GM23248 (cell line): ENCODE measurements around the gene FAM120C. TPM values are rescaled to one million over a fixed set of nuclear protein-coding genes. Genes with fewer than 3 reads are reported as not detected.

Experiments used
- DNase-seq: peaks from one replicate; pipeline ENCODE4 v3.0.0-alpha.2; 2015
- H2AFZ ChIP-seq: fragments of 200-600 bp; sonication (generic); 2 replicates; pipeline ENCODE4 v1.6.1; 2016; ENCODE audit warnings: antibody characterized with exemption
- H3F3A ChIP-seq: fragments of 200-600 bp; sonication (generic); 2 replicates; pipeline ENCODE4 v1.6.1; 2016; ENCODE audit warnings: mild to moderate bottlenecking, antibody characterized with exemption, mixed run types; ENCODE audit not compliant: insufficient read depth
- H3K27ac ChIP-seq: fragments of 200-600 bp; sonication (generic); 2 replicates; pipeline ENCODE4 v1.5.1; 2016; ENCODE audit warnings: mild to moderate bottlenecking
- H3K27me3 ChIP-seq: fragments of 200-600 bp; sonication (generic); replicated peaks from 2 replicates; pipeline ENCODE4 v1.6.1; 2016; ENCODE audit warnings: mild to moderate bottlenecking; ENCODE audit not compliant: insufficient read depth
- H3K36me3 ChIP-seq: fragments of 200-600 bp; sonication (generic); 2 replicates; pipeline ENCODE4 v1.6.1; 2016; ENCODE audit warnings: low read depth, mild to moderate bottlenecking
- H3K4me1 ChIP-seq: fragments of 200-600 bp; sonication (generic); 2 replicates; pipeline ENCODE4 v1.6.1; 2016; ENCODE audit warnings: mild to moderate bottlenecking; ENCODE audit not compliant: insufficient read depth
- H3K4me2 ChIP-seq: fragments of 200-600 bp; sonication (generic); one replicate; pipeline ENCODE4 v1.6.1; 2016; ENCODE audit warnings: mild to moderate bottlenecking; ENCODE audit not compliant: unreplicated experiment
- H3K4me3 ChIP-seq: fragments of 200-600 bp; sonication (generic); 2 replicates; pipeline ENCODE4 v1.5.1; 2016; ENCODE audit warnings: mild to moderate bottlenecking
- H3K79me2 ChIP-seq: fragments of 200-600 bp; sonication (generic); 2 replicates; pipeline ENCODE4 v1.6.1; 2016; ENCODE audit warnings: mild to moderate bottlenecking; ENCODE audit not compliant: insufficient read depth
- H3K9ac ChIP-seq: fragments of 200-600 bp; sonication (generic); 2 replicates; pipeline ENCODE4 v1.6.1; 2016; ENCODE audit warnings: mild to moderate bottlenecking
- H3K9me2 ChIP-seq: fragments of 200-600 bp; sonication (generic); 2 replicates; pipeline ENCODE4 v1.6.1; 2016; ENCODE audit warnings: mixed run types, mild to moderate bottlenecking, moderate library complexity; ENCODE audit not compliant: insufficient read depth
- H3K9me3 ChIP-seq: fragments of 200-600 bp; sonication (generic); one replicate; pipeline ENCODE4 v1.6.1; 2017; ENCODE audit warnings: low read depth
- H4K20me1 ChIP-seq: fragments of 200-600 bp; sonication (generic); 2 replicates; pipeline ENCODE4 v1.6.0; 2016; ENCODE audit not compliant: insufficient read depth
- EZH2 ChIP-seq: fragments of 200-600 bp; sonication (generic); IDR thresholded peaks from 2 replicates; pipeline ENCODE4 v1.6.1; 2018; ENCODE audit warnings: antibody characterized with exemption, mild to moderate bottlenecking; ENCODE audit not compliant: insufficient read depth, poor library complexity, severe bottlenecking
- EZH2phosphoT487 ChIP-seq: fragments of 200-600 bp; sonication (generic); IDR thresholded peaks from 2 replicates; pipeline ENCODE4 v1.6.1; 2018; ENCODE audit warnings: antibody characterized with exemption, moderate library complexity, mild to moderate bottlenecking, low read depth; ENCODE audit not compliant: insufficient read depth
- WGBS, 2 experiments: methylation state at CpG; one replicate each; pipeline ENCODE4 v1.1.6; 2015 to 2017; ENCODE audit warnings: low lambda C conversion rate in 2 of 2, low coverage in 1 of 2; ENCODE audit errors: missing lambda C conversion rate in 2 of 2; 5-methylcytosine and 5-hydroxymethylcytosine counted together
- in situ Hi-C: fragments of 300-500 bp; cut with MboI; formaldehyde crosslinking; loops from 2 replicates; pipeline ENCODE4 v1.15.0; 2020
- polyA plus RNA-seq: library from polyadenylated mRNA; unstranded; fragments of >200 nt; fragmentation: Nextera tagmentation; extraction: Ambion mirVana; gene quantifications from 2 replicates; pipeline ENCODE4 v1.2.1, GENCODE V29; 2016
- total RNA-seq: library from RNA; depleted of rRNA; stranded (reverse); fragments of >200 nt; shearing (Covaris generic); gene quantifications from 2 replicates; pipeline ENCODE4 v1.2.3, GENCODE V29; 2014

FAM120C gene
- total and polyA plus RNA-seq, 2 experiments from 2014 or later, result 4.1 to 4.5 TPM

DNA sequence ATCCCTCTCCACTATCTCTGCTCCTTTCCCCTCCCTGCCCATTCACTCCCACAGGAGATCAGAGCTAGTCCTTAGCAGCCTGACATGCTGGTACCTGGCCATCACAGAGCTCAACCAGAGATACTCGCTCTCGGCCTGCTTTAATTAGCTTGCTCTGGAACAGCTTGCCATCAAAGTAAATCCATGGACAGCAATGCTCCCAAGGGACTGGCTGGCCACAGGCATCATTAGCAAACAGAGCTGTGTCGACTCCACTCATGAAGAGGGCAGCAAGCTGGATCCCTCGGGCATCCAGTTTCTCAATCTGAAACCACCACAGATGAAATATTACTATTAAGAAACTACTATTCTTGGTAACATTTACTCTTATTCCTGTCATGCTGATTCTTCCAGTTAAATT is 95.4 kb downstream of the FAM120C start:
- H3K27me3 ChIP-seq, result no peaks in the 10 kb centered on the region
- no peak overlapping the region for H3K4me2 ChIP-seq
- H3K9me2 ChIP-seq, result no peaks in the 10 kb centered on the region
- no peak overlapping the region for H3K9ac ChIP-seq
- no peaks in the 10 kb centered on the region for H3K9me3 ChIP-seq
- H3K79me2 ChIP-seq, result no peaks in the 10 kb centered on the region
- no peak overlapping the region for H3K27ac ChIP-seq
- H3F3A ChIP-seq, result no peaks in the 10 kb centered on the region
- H4K20me1 ChIP-seq, result no peaks in the 10 kb centered on the region
- in situ Hi-C loops, result no loop called here
- H2AFZ ChIP-seq, result no peak overlapping the region
- TF ChIP-seq EZH2phosphoT487, result no peak
- no peak for TF ChIP-seq EZH2
- H3K36me3 ChIP-seq, result no peaks in the 10 kb centered on the region
- H3K4me3 ChIP-seq, result no peak overlapping the region
- no peak for DNase-seq
- no peaks in the 10 kb centered on the region for H3K4me1 ChIP-seq
- WGBS, 2 experiments, result 80 to 92% methylated on average over 2 to 4 of the region's 4 CpGs

GRCh38 chrX:54085666-54086065 is 97.4 kb downstream of the FAM120C start:
- H2AFZ ChIP-seq, result no peak overlapping the region
- no peaks in the 10 kb centered on the region for H3F3A ChIP-seq
- no peaks in the 10 kb centered on the region for H3K79me2 ChIP-seq
- in situ Hi-C loops, result no loop called here
- DNase-seq, result no peak
- no peak overlapping the region for H3K4me3 ChIP-seq
- H4K20me1 ChIP-seq, result no peaks in the 10 kb centered on the region
- no peaks in the 10 kb centered on the region for H3K36me3 ChIP-seq
- no peak overlapping the region for H3K4me2 ChIP-seq
- no peak overlapping the region for H3K9ac ChIP-seq
- no peaks in the 10 kb centered on the region for H3K9me2 ChIP-seq
- TF ChIP-seq EZH2, result no peak
- H3K27me3 ChIP-seq, result no peaks in the 10 kb centered on the region
- H3K4me1 ChIP-seq, result no peaks in the 10 kb centered on the region
- H3K27ac ChIP-seq, result no peak overlapping the region
- WGBS, 2 experiments, result 90 to 95% methylated on average over 5 to 6 of the region's 6 CpGs
- H3K9me3 ChIP-seq, result no peaks in the 10 kb centered on the region

- Histone ChIP-seq H3K4me2 (no peak overlapping the region), H3K79me2 (no peaks in the 10 kb centered on the region), H3K27me3 (no peaks in the 10 kb centered on the region), H3K9me2 (no peaks in the 10 kb centered on the region), H3K9ac (no peak overlapping the region), H3K36me3 (no peaks in the 10 kb centered on the region), H3K27ac (no peak overlapping the region), H4K20me1 (no peaks in the 10 kb centered on the region), H2AFZ (no peak overlapping the region), H3K9me3 (no peaks in the 10 kb centered on the region), H3K4me3 (no peak overlapping the region), H3K4me1 (peaks cover 6% of the 10 kb centered on the region), H3F3A (no peaks in the 10 kb centered on the region)
- DNase-seq, result peak; percentile 62
- 91 to 100% methylated on average over 2 of the region's 2 CpGs for WGBS, 2 experiments
- TF ChIP-seq EZH2phosphoT487 (no peak), EZH2 (no peak)
- in situ Hi-C loops, result no loop called here
Measured at GRCh38 chrX:54076903-54077302, 106.2 kb downstream of the FAM120C start.

GRCh38 chrX:54074826-54075225 is 108.2 kb downstream of the FAM120C start:
- Histone ChIP-seq H3K9me3 (no peaks in the 10 kb centered on the region), H3K4me2 (no peak overlapping the region), H3F3A (no peaks in the 10 kb centered on the region), H3K36me3 (no peaks in the 10 kb centered on the region), H3K9me2 (no peaks in the 10 kb centered on the region), H4K20me1 (no peaks in the 10 kb centered on the region), H3K79me2 (no peaks in the 10 kb centered on the region), H3K9ac (no peak overlapping the region), H3K4me1 (peaks cover 6% of the 10 kb centered on the region), H3K27ac (no peak overlapping the region), H3K27me3 (no peaks in the 10 kb centered on the region), H2AFZ (no peak overlapping the region), H3K4me3 (no peak overlapping the region)
- TF ChIP-seq EZH2, result no peak
- no peak for TF ChIP-seq EZH2phosphoT487
- no peak for DNase-seq
- in situ Hi-C loops, result no loop called here
- 95 to 96% methylated on average over 5 to 6 of the region's 6 CpGs for WGBS, 2 experiments

DNA sequence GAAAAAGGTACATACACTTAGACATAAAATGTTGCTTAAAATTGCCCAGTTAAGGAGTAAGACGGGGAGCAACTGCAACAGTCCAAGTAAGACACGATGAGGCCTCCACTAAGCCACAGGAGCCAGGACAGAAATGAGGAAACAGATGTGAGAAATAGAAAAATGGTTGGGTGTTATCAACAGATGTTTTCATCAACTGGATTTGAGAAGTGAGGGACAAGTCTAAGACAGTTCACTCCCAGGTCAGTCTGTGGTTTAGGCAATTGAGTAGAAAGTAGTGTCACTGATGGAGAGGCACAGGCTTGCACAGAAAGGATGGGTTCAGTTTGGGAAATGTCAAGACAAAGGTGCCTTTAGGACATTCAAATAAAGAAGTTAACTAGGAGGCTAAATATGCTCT is 115.3 kb downstream of the FAM120C start:
- in situ Hi-C loops, result no loop called here
- H3K4me2 ChIP-seq, result no peak overlapping the region
- H3K27ac ChIP-seq, result no peak overlapping the region
- H3K9me3 ChIP-seq, result no peaks in the 10 kb centered on the region
- H2AFZ ChIP-seq, result no peak overlapping the region
- no peak for TF ChIP-seq EZH2
- no peak for TF ChIP-seq EZH2phosphoT487
- H4K20me1 ChIP-seq, result no peaks in the 10 kb centered on the region
- 50 to 53% methylated on average over 2 of the region's 2 CpGs for WGBS, 2 experiments
- no peaks in the 10 kb centered on the region for H3K27me3 ChIP-seq
- peaks cover 23% of the 10 kb centered on the region for H3F3A ChIP-seq
- peaks cover 9% of the 10 kb centered on the region; the same call in 1 of the 2 replicates for H3K4me1 ChIP-seq
- no peaks in the 10 kb centered on the region for H3K79me2 ChIP-seq
- H3K4me3 ChIP-seq, result no peak overlapping the region
- H3K36me3 ChIP-seq, result no peaks in the 10 kb centered on the region
- H3K9ac ChIP-seq, result no peak overlapping the region
- H3K9me2 ChIP-seq, result no peaks in the 10 kb centered on the region
- DNase-seq, result no peak
